Nephron progenitor cell (in vitro differentiated cells): Measurements from ENCODE around the gene KCNMB2.

ENCODE experiments used
- DNase-seq: peaks from one replicate; pipeline ENCODE4 v3.0.0; 2021
- H3K27ac Mint-ChIP-seq: 2 replicates; pipeline ENCODE4 v1.8.0; 2021; ENCODE audit warnings: mild to moderate bottlenecking, moderate library complexity, mixed read lengths
- H3K27me3 Mint-ChIP-seq: 2 replicates; pipeline ENCODE4 v1.8.0; 2021; ENCODE audit warnings: mild to moderate bottlenecking, low read depth, mixed read lengths; ENCODE audit not compliant: poor library complexity
- H3K36me3 Mint-ChIP-seq: 2 replicates; pipeline ENCODE4 v1.8.0; 2021; ENCODE audit warnings: low read depth, mixed read lengths
- H3K4me1 Mint-ChIP-seq: 2 replicates; pipeline ENCODE4 v1.8.0; 2021; ENCODE audit warnings: mixed read lengths
- H3K4me3 Mint-ChIP-seq: 2 replicates; pipeline ENCODE4 v1.8.0; 2021; ENCODE audit warnings: mild to moderate bottlenecking, moderate library complexity, mixed read lengths
- H3K9me3 Mint-ChIP-seq: 2 replicates; pipeline ENCODE4 v1.8.0; 2021; ENCODE audit warnings: mild to moderate bottlenecking, moderate library complexity, mixed read lengths
- CTCF ChIP-seq: fragments of 200-600 bp; sonication (generic); IDR thresholded peaks from 2 replicates; pipeline ENCODE4 v1.5.0; 2021; ENCODE audit warnings: antibody characterized with exemption

Gene KCNMB2

GRCh38 chr3:178868681-178869080 is 332.4 kb downstream of the KCNMB2 start:
- Mint-ChIP-seq H3K9me3 (peaks cover 4% of the 10 kb centered on the region), H3K36me3 (no peaks in the 10 kb centered on the region), H3K4me1 (no peaks in the 10 kb centered on the region), H3K27me3 (peaks cover 3% of the 10 kb centered on the region), H3K27ac (no peak overlapping the region), H3K4me3 (no peak overlapping the region)
- DNase-seq, result no peak
- no peak for TF ChIP-seq CTCF

- Mint-ChIP-seq H3K4me1 (no peaks in the 10 kb centered on the region), H3K9me3 (peaks cover 4% of the 10 kb centered on the region), H3K27ac (no peak overlapping the region), H3K36me3 (no peaks in the 10 kb centered on the region), H3K27me3 (peaks cover 3% of the 10 kb centered on the region), H3K4me3 (no peak overlapping the region)
- no peak for DNase-seq
- no peak for TF ChIP-seq CTCF
Measured at GRCh38 chr3:178870085-178870484, 333.8 kb downstream of the KCNMB2 start.

GRCh38 chr3:178875157-178875556 is 338.9 kb downstream of the KCNMB2 start:
- Mint-ChIP-seq H3K4me3 (no peak overlapping the region), H3K4me1 (no peaks in the 10 kb centered on the region), H3K9me3 (no peaks in the 10 kb centered on the region), H3K27me3 (no peaks in the 10 kb centered on the region), H3K36me3 (no peaks in the 10 kb centered on the region), H3K27ac (no peak overlapping the region)
- TF ChIP-seq CTCF, result no peak
- no peak for DNase-seq

- no peak for TF ChIP-seq CTCF
- H3K4me3 Mint-ChIP-seq, result no peak overlapping the region
- no peaks in the 10 kb centered on the region for H3K36me3 Mint-ChIP-seq
- H3K9me3 Mint-ChIP-seq, result no peaks in the 10 kb centered on the region
- H3K27me3 Mint-ChIP-seq, result no peaks in the 10 kb centered on the region
- H3K27ac Mint-ChIP-seq, result no peak overlapping the region
- H3K4me1 Mint-ChIP-seq, result no peaks in the 10 kb centered on the region
- DNase-seq, result no peak
Measured at GRCh38 chr3:178875836-178876235, 339.6 kb downstream of the KCNMB2 start.

GRCh38 chr3:178880274-178880673 is 344.0 kb downstream of the KCNMB2 start:
- H3K4me1 Mint-ChIP-seq, result no peaks in the 10 kb centered on the region
- DNase-seq, result no peak
- no peak for TF ChIP-seq CTCF
- no peak overlapping the region for H3K4me3 Mint-ChIP-seq
- no peaks in the 10 kb centered on the region for H3K9me3 Mint-ChIP-seq
- H3K27ac Mint-ChIP-seq, result no peak overlapping the region
- H3K27me3 Mint-ChIP-seq, result no peaks in the 10 kb centered on the region
- H3K36me3 Mint-ChIP-seq, result no peaks in the 10 kb centered on the region
